WTC11 (cell line): ENCODE results near the gene LGALS8. TPM values are rescaled to one million over a fixed set of nuclear protein-coding genes. Genes with fewer than 3 reads are reported as not detected.

Experiments used
- ATAC-seq: fragments of 200-7000 bp; cut with Tn5 transposase; 2 replicates; pipeline ENCODE4 v1.10.0; 2021; ENCODE audit warnings: mild to moderate bottlenecking, moderate library complexity
- CTCF ChIA-PET: fragments of 300-600 bp; sonication (Branson Sonifier 250); formaldehyde crosslinking; loops from one replicate; lab custom pipeline; 2021; ENCODE audit warnings: antibody characterized with exemption; lab: Charles Lee
- POLR2A ChIA-PET: fragments of 350-600 bp; sonication (Branson Sonifier 250); formaldehyde crosslinking; loops from one replicate; lab custom pipeline; 2021; ENCODE audit warnings: antibody characterized with exemption; lab: Charles Lee
- DNase-seq: peaks from one replicate; pipeline ENCODE4 v3.0.0; 2021; ENCODE audit warnings: low spot score
- H3K27ac Mint-ChIP-seq: 2 replicates; pipeline ENCODE4 v1.8.0; 2021; ENCODE audit warnings: mixed read lengths
- H3K27me3 Mint-ChIP-seq: 2 replicates; pipeline ENCODE4 v1.8.0; 2021; ENCODE audit warnings: low read depth, mild to moderate bottlenecking, moderate library complexity, mixed read lengths
- H3K36me3 Mint-ChIP-seq: 2 replicates; pipeline ENCODE4 v1.8.0; 2021; ENCODE audit warnings: mixed read lengths
- H3K4me1 Mint-ChIP-seq: 2 replicates; pipeline ENCODE4 v1.8.0; 2022; ENCODE audit warnings: mixed read lengths
- H3K4me3 Mint-ChIP-seq: 2 replicates; pipeline ENCODE4 v1.8.0; 2021; ENCODE audit warnings: mild to moderate bottlenecking, moderate library complexity, mixed read lengths
- H3K9me3 Mint-ChIP-seq: 2 replicates; pipeline ENCODE4 v1.8.0; 2021; ENCODE audit warnings: mixed read lengths
- ARID4B ChIP-seq: sonication (generic); formaldehyde crosslinking; IDR thresholded peaks from 2 replicates; pipeline ENCODE4 v1.8.0; 2023; ENCODE audit warnings: missing genetic modification reagents, mild to moderate bottlenecking, borderline replicate concordance
- CBFB ChIP-seq: sonication (generic); formaldehyde crosslinking; IDR thresholded peaks from 2 replicates; pipeline ENCODE4 v1.8.1; 2022; ENCODE audit warnings: mild to moderate bottlenecking, low read depth, missing genetic modification reagents
- CREB1 ChIP-seq: sonication (generic); formaldehyde crosslinking; IDR thresholded peaks from 2 replicates; pipeline ENCODE4 v1.8.0; 2023; ENCODE audit warnings: mild to moderate bottlenecking, missing genetic modification reagents
- CREM ChIP-seq: sonication (generic); formaldehyde crosslinking; IDR thresholded peaks from 2 replicates; pipeline ENCODE4 v1.8.1; 2022; ENCODE audit warnings: mild to moderate bottlenecking, missing genetic modification reagents, moderate library complexity
- E2F1 ChIP-seq: sonication (generic); formaldehyde crosslinking; IDR thresholded peaks from 2 replicates; pipeline ENCODE4 v1.8.0; 2022; ENCODE audit warnings: mild to moderate bottlenecking, missing genetic modification reagents
- ELF4 ChIP-seq: sonication (generic); formaldehyde crosslinking; IDR thresholded peaks from 2 replicates; pipeline ENCODE4 v1.8.1; 2022; ENCODE audit warnings: low read depth, mild to moderate bottlenecking, moderate library complexity, missing genetic modification reagents
- ERG ChIP-seq: fragments of 250-450 bp; sonication (Bioruptor Pico); IDR thresholded peaks from 2 replicates; pipeline ENCODE4 v1.8.0; 2021; ENCODE audit warnings: mild to moderate bottlenecking
- ESRRA ChIP-seq: sonication (generic); formaldehyde crosslinking; IDR thresholded peaks from 2 replicates; pipeline ENCODE4 v1.8.1; 2022; ENCODE audit warnings: mild to moderate bottlenecking, missing genetic modification reagents, borderline replicate concordance
- ETV6 ChIP-seq: sonication (generic); formaldehyde crosslinking; IDR thresholded peaks from 2 replicates; pipeline ENCODE4 v1.8.1; 2022; ENCODE audit warnings: mild to moderate bottlenecking, missing genetic modification reagents
- FOXK1 ChIP-seq: sonication (generic); formaldehyde crosslinking; IDR thresholded peaks from 2 replicates; pipeline ENCODE4 v1.8.0; 2022; ENCODE audit warnings: mild to moderate bottlenecking, moderate library complexity, missing genetic modification reagents
- IRF2 ChIP-seq: sonication (generic); formaldehyde crosslinking; IDR thresholded peaks from 2 replicates; pipeline ENCODE4 v1.8.0; 2022; ENCODE audit warnings: low read depth, missing genetic modification reagents, borderline replicate concordance
- NR2C2 ChIP-seq: sonication (generic); formaldehyde crosslinking; IDR thresholded peaks from 2 replicates; pipeline ENCODE4 v1.8.0; 2022; ENCODE audit warnings: mild to moderate bottlenecking, missing genetic modification reagents
- RORB ChIP-seq: fragments of 250-450 bp; sonication (Bioruptor Pico); IDR thresholded peaks from 2 replicates; pipeline ENCODE4 v1.9.0; 2021; ENCODE audit warnings: mild to moderate bottlenecking
- SMAD3 ChIP-seq: sonication (generic); formaldehyde crosslinking; IDR thresholded peaks from 2 replicates; pipeline ENCODE4 v1.8.0; 2022; ENCODE audit warnings: missing genetic modification reagents, mild to moderate bottlenecking, borderline replicate concordance
- SMAD4 ChIP-seq: sonication (generic); formaldehyde crosslinking; IDR thresholded peaks from 2 replicates; pipeline ENCODE4 v1.8.0; 2022; ENCODE audit warnings: mild to moderate bottlenecking, missing genetic modification reagents
- TP53 ChIP-seq: sonication (generic); formaldehyde crosslinking; IDR thresholded peaks from 2 replicates; pipeline ENCODE4 v1.8.1; 2023; ENCODE audit warnings: mild to moderate bottlenecking, missing genetic modification reagents
- ZNF121 ChIP-seq: sonication (generic); formaldehyde crosslinking; IDR thresholded peaks from 2 replicates; pipeline ENCODE4 v1.8.0; 2023; ENCODE audit warnings: missing genetic modification reagents
- ZNF138 ChIP-seq: sonication (generic); formaldehyde crosslinking; conservative IDR thresholded peaks from 2 replicates; pipeline ENCODE4 v1.8.1; 2022; ENCODE audit warnings: mild to moderate bottlenecking, moderate library complexity, missing genetic modification reagents
- total RNA-seq: library from RNA; stranded (reverse); gene quantifications from 3 replicates; pipeline ENCODE4 v1.2.3, GENCODE V29; 2021
- TF ChIP-seq, protein P1 (sequence below): sonication (generic); formaldehyde crosslinking; IDR thresholded peaks from 2 replicates; pipeline ENCODE4 v1.8.0; 2022; ENCODE audit warnings: mild to moderate bottlenecking, missing genetic modification reagents
- TF ChIP-seq, protein P2 (sequence below): sonication (generic); formaldehyde crosslinking; IDR thresholded peaks from 2 replicates; pipeline ENCODE4 v1.8.1; 2023; ENCODE audit warnings: mild to moderate bottlenecking, missing genetic modification reagents

LGALS8 gene
- total RNA-seq, 1 experiment from 2014 or later: 8.6 TPM

- no peak for DNase-seq
- Mint-ChIP-seq H3K27me3 (no peaks in the 10 kb centered on the region), H3K4me3 (no peak overlapping the region), H3K36me3 (peaks cover 79% of the 10 kb centered on the region), H3K4me1 (0 out of 2 replicates have a peak, but pooled peaks cover 3% of the 10 kb centered on the region), H3K27ac (no peak overlapping the region), H3K9me3 (no peaks in the 10 kb centered on the region)
- CTCF ChIA-PET: no interaction called here
- no peak for ATAC-seq
- POLR2A ChIA-PET: no interaction called here
- no peak for TF ChIP-seq FOXK1 (CRISPR knock-in tag)
- TF ChIP-seq SMAD3 (CRISPR knock-in tag): no peak
- no peak for TF ChIP-seq ZNF121 (CRISPR knock-in tag)
- no peak for TF ChIP-seq ESRRA (CRISPR knock-in tag)
- no peak for TF ChIP-seq E2F1 (CRISPR knock-in tag)
- TF ChIP-seq, protein P1, sequence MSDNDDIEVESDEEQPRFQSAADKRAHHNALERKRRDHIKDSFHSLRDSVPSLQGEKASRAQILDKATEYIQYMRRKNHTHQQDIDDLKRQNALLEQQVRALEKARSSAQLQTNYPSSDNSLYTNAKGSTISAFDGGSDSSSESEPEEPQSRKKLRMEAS (CRISPR knock-in tag): no peak
- no peak for TF ChIP-seq NR2C2
- TF ChIP-seq, protein P2, sequence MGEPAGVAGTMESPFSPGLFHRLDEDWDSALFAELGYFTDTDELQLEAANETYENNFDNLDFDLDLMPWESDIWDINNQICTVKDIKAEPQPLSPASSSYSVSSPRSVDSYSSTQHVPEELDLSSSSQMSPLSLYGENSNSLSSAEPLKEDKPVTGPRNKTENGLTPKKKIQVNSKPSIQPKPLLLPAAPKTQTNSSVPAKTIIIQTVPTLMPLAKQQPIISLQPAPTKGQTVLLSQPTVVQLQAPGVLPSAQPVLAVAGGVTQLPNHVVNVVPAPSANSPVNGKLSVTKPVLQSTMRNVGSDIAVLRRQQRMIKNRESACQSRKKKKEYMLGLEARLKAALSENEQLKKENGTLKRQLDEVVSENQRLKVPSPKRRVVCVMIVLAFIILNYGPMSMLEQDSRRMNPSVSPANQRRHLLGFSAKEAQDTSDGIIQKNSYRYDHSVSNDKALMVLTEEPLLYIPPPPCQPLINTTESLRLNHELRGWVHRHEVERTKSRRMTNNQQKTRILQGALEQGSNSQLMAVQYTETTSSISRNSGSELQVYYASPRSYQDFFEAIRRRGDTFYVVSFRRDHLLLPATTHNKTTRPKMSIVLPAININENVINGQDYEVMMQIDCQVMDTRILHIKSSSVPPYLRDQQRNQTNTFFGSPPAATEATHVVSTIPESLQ: no peak
- TF ChIP-seq TP53 (CRISPR knock-in tag): no peak
- no peak for TF ChIP-seq SMAD4 (CRISPR knock-in tag)
- no peak for TF ChIP-seq CREB1 (CRISPR knock-in tag)
- TF ChIP-seq ERG: no peak
- no peak for TF ChIP-seq CBFB
- TF ChIP-seq ELF4 (CRISPR knock-in tag): no peak
- TF ChIP-seq RORB (CRISPR knock-in tag): no peak
Measured at GRCh38 chr1:236552096-236552495, 28.3 kb downstream of the LGALS8 start.

- H3K36me3 Mint-ChIP-seq: peaks cover 78% of the 10 kb centered on the region
- H3K4me3 Mint-ChIP-seq: no peak overlapping the region
- 0 out of 2 replicates have a peak, but pooled peaks cover under 1% of the 10 kb centered on the region for H3K4me1 Mint-ChIP-seq
- ChIA-PET CTCF (no interaction called here), POLR2A (no interaction called here)
- no peaks in the 10 kb centered on the region for H3K9me3 Mint-ChIP-seq
- no peak for TF ChIP-seq ARID4B (CRISPR knock-in tag)
- TF ChIP-seq ELF4 (CRISPR knock-in tag): no peak
- TF ChIP-seq CREM (CRISPR knock-in tag): no peak
- TF ChIP-seq ZNF138 (CRISPR knock-in tag): no peak
- no peak for TF ChIP-seq IRF2
- no peak for TF ChIP-seq ETV6 (CRISPR knock-in tag)
- H3K27ac Mint-ChIP-seq: no peak overlapping the region
- ATAC-seq (no peak), DNase-seq (no peak)
- H3K27me3 Mint-ChIP-seq: no peaks in the 10 kb centered on the region
Measured at GRCh38 chr1:236552901-236553300, 29.1 kb downstream of the LGALS8 start.
